Transverse colon (tissue), 4 donors: ENCODE data around the gene TNFAIP3. TPM values are rescaled to one million over a fixed set of nuclear protein-coding genes. Genes with fewer than 3 reads are reported as not detected.
"Not testable (repeated sequence)": the region's sequence is repeated elsewhere in the genome, so short reads cannot be mapped to it uniquely, and the experiment has no call there.

ENCODE experiments used
- DNase-seq: peaks from one replicate; pipeline ENCODE4 v3.0.0-alpha.2; 2019
- H3K27ac ChIP-seq, 4 donors: fragments of 200-600 bp; sonication (generic); 2 replicates each; pipeline ENCODE4 v1.5.1; 2016 to 2018; ENCODE audit warnings: inconsistent platforms in 4 of 4
- H3K27me3 ChIP-seq: fragments of 200-600 bp; sonication (generic); 2 replicates; pipeline ENCODE4 v1.5.1; 2017; ENCODE audit warnings: inconsistent platforms
- H3K36me3 ChIP-seq, 4 donors: fragments of 200-600 bp; sonication (generic); 2 replicates each; pipeline ENCODE4 v1.5.1; 2017 to 2019; ENCODE audit warnings: inconsistent platforms in 4 of 4
- H3K4me1 ChIP-seq, 4 donors: fragments of 200-600 bp; sonication (generic); 2 replicates each; pipeline ENCODE4 v1.5.1; 2017 to 2020; ENCODE audit warnings: inconsistent platforms in 4 of 4
- H3K4me3 ChIP-seq, 4 donors: fragments of 200-600 bp; sonication (generic); 1 replicate in 1 of 4; 2 replicates in 3 of 4; pipeline versions ENCODE4 v1.5.1 to v1.6.1; 2017 to 2019; ENCODE audit warnings: inconsistent platforms in 4 of 4
- H3K9me3 ChIP-seq, 2 donors: fragments of 200-600 bp; sonication (generic); 2 replicates each; pipeline ENCODE4 v1.5.1; 2017 to 2019; ENCODE audit warnings: inconsistent platforms in 2 of 2
- EP300 ChIP-seq: sonication (generic); formaldehyde crosslinking; IDR thresholded peaks from one replicate; pipeline ENCODE4 v1.6.1; 2017; ENCODE audit warnings: antibody characterized with exemption, low read depth
- POLR2A ChIP-seq: fragments of 450-650 bp; IDR thresholded peaks from one replicate; pipeline ENCODE4 v1.6.1; 2016; ENCODE audit warnings: antibody characterized with exemption, mild to moderate bottlenecking, moderate library complexity
- POLR2AphosphoS5 ChIP-seq, 3 donors: sonication (generic); formaldehyde crosslinking; IDR thresholded peaks; one replicate each; pipeline ENCODE4 v1.6.1; 2016; ENCODE audit warnings: antibody characterized with exemption in 3 of 3
- WGBS, 2 donors: methylation state at CpG; one replicate each; pipeline ENCODE4 v1.1.5; 2018; ENCODE audit warnings: low coverage in 1 of 2; 5-methylcytosine and 5-hydroxymethylcytosine counted together
- in situ Hi-C, 4 donors: fragments of 200-750 bp; cut with MboI; loops; one replicate each; pipeline versions ENCODE4 v1.15.0 to v1.15.1; 2017; ENCODE audit warnings: low sequenced_read_pairs in 3 of 4, low pct_ligation_motif_present in 1 of 4, low pct_unique_long_range_greater_than_20kb in 1 of 4
- intact Hi-C: fragments of 100-400 bp; cut with DNase I; formaldehyde crosslinking; loops from one replicate; pipeline ENCODE4 v1.15.1; 2023; ENCODE audit warnings: low total_unique reads
- total RNA-seq, 4 donors: library from RNA; depleted of rRNA; stranded (reverse); fragments of >200 nt; gene quantifications; one replicate each; pipeline ENCODE4 v1.1.0, GENCODE V29; 2016
- TF ChIP-seq, protein P1 (sequence below), 5 experiments: fragments of 200-600 bp in 3 of 5; fragments of 450-650 bp in 2 of 5; sonication (generic) in 3 of 5; IDR thresholded peaks; 1 replicate in 2 of 5; 2 replicates in 3 of 5; pipeline ENCODE4 v1.5.1; 2016 to 2017; ENCODE audit warnings: antibody characterized with exemption in 5 of 5, inconsistent platforms in 3 of 5, mild to moderate bottlenecking in 2 of 5, moderate library complexity in 1 of 5

The TNFAIP3 gene
- total RNA-seq, 4 donors from 2014 or later: 21.4 to 46.8 (median 36.3) TPM

DNA sequence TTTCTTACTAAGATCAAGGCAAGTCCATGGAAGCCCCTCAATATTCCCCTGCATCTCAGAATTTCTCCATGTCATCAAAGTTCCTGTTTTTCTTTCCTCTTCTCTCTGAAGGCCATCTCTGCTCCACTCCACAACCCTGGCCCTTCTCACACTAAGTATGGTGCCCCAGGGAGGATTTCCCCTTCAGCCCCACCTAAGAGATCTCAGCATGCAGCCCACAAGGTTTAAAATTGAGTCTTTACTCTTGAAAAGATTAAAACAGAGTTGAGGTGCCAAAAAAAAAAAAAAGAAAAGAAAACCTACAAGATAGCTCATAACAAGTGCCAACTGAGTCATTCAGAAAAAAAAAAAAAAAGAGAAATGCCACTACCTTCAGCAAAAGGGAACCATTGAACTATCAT, 36.5 kb upstream of the TNFAIP3 start:
- Histone ChIP-seq H3K27ac (no peak overlapping the region), H3K36me3 (no peaks in the 10 kb centered on the region), H3K4me3 (no peak overlapping the region), H3K27me3 (no peaks in the 10 kb centered on the region), H3K4me1 (no peaks in the 10 kb centered on the region), H3K9me3 (no peaks in the 10 kb centered on the region)
- intact Hi-C loops (no loop called here), in situ Hi-C loops (no loop called here)
- TF ChIP-seq POLR2AphosphoS5 (IDR thresholded peaks at IDR 0.05) (no peak), EP300 (no peak)
- TF ChIP-seq, protein P1, sequence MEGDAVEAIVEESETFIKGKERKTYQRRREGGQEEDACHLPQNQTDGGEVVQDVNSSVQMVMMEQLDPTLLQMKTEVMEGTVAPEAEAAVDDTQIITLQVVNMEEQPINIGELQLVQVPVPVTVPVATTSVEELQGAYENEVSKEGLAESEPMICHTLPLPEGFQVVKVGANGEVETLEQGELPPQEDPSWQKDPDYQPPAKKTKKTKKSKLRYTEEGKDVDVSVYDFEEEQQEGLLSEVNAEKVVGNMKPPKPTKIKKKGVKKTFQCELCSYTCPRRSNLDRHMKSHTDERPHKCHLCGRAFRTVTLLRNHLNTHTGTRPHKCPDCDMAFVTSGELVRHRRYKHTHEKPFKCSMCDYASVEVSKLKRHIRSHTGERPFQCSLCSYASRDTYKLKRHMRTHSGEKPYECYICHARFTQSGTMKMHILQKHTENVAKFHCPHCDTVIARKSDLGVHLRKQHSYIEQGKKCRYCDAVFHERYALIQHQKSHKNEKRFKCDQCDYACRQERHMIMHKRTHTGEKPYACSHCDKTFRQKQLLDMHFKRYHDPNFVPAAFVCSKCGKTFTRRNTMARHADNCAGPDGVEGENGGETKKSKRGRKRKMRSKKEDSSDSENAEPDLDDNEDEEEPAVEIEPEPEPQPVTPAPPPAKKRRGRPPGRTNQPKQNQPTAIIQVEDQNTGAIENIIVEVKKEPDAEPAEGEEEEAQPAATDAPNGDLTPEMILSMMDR (IDR thresholded peaks at IDR 0.05): no peak
- DNase-seq: no peak

DNA sequence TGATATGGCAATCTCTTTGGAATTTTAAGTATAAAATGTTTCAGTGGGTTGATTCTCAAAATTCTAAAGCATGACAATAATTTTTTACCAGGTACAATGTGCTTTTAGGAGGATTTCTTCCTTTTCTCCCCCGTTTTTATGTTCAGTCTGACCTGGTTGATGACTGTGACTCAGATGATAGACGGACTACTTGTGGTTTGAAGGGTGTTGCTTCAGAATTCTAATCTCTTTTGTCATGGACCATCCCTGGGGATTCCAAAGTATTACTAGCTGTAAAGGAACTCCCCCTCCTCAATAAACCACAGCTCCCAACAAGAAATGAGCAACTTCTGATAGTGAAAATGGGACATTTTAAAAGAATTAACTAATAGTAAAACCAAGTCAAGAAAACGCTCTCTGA, 34.9 kb upstream of the TNFAIP3 start:
- H3K36me3 ChIP-seq: no peaks in the 10 kb centered on the region
- in situ Hi-C loops: no loop called here
- H3K4me3 ChIP-seq: no peak overlapping the region
- intact Hi-C loops: no loop called here
- DNase-seq: no peak
- H3K27me3 ChIP-seq: no peaks in the 10 kb centered on the region
- H3K4me1 ChIP-seq: no peaks in the 10 kb centered on the region
- TF ChIP-seq POLR2A (no peak), POLR2AphosphoS5 (IDR thresholded peaks at IDR 0.05) (no peak), EP300 (no peak)
- TF ChIP-seq, protein P1 (IDR thresholded peaks at IDR 0.05): no peak
- 74 to 85% methylated on average over 3 of the region's 3 CpGs for WGBS, 2 donors
- H3K27ac ChIP-seq: no peak overlapping the region
- no peaks in the 10 kb centered on the region for H3K9me3 ChIP-seq

DNA sequence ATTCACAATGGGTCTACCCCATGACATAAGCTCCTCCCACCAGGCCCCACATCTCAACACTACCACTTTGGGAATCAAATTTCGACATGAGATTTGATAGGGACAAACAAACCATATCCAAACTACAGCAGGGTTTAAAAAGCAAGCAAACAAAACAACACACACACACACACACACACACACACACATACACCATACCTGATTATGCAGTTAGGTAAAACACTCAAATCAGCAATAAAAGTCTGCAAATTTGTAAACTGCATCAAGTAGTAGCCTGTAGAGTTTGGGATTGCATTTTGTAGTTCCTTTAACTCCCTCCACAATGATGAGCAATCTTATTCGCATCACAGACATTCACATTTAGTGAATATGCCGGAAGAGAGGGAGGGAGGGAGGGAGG, 32.6 kb upstream of the TNFAIP3 start:
- intact Hi-C loops (no loop called here), in situ Hi-C loops (no loop called here)
- TF ChIP-seq POLR2A: no peak
- TF ChIP-seq, protein P1 (IDR thresholded peaks at IDR 0.05): no peak
- no peak for TF ChIP-seq EP300
- no peak for TF ChIP-seq POLR2AphosphoS5 (IDR thresholded peaks at IDR 0.05)
- Histone ChIP-seq H3K4me3 (no peak overlapping the region), H3K27me3 (no peaks in the 10 kb centered on the region), H3K36me3 (no peaks in the 10 kb centered on the region), H3K9me3 (no peaks in the 10 kb centered on the region), H3K27ac (no peak overlapping the region), H3K4me1 (no peaks in the 10 kb centered on the region)
- 86 to 100% methylated on average over 1 to 3 of the region's 3 CpGs for WGBS, 2 donors
- no peak for DNase-seq

DNA sequence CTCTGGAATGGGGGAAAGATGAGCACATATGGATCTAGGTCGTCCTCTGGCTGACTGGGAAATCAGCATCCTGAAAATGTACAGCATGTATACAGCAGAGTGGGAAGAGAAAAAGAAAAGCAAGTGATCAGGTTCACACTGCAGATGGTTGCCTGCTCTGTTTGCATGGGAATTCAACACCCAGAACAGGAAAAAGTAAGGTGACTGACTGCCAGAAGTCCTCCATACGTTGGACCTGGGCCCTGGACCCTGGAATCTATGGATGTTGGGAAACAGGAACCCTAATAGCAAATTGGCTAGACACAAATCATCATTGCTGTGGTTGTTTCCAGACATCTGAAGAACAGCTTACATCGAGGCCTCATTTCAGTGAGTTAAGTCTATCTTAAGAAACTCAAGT, 30.3 kb upstream of the TNFAIP3 start:
- H3K36me3 ChIP-seq: no peaks in the 10 kb centered on the region
- 65 to 100% methylated on average over 1 to 3 of the region's 3 CpGs for WGBS, 2 donors
- no peak overlapping the region for H3K27ac ChIP-seq
- in situ Hi-C loops: no loop called here
- H3K4me1 ChIP-seq: no peaks in the 10 kb centered on the region
- TF ChIP-seq, protein P1 (IDR thresholded peaks at IDR 0.05): no peak
- no peak for TF ChIP-seq EP300
- no peak for TF ChIP-seq POLR2A
- no peak for TF ChIP-seq POLR2AphosphoS5 (IDR thresholded peaks at IDR 0.05)
- no peak for DNase-seq
- no peak overlapping the region for H3K4me3 ChIP-seq
- no peaks in the 10 kb centered on the region for H3K27me3 ChIP-seq
- intact Hi-C loops: no loop called here
- H3K9me3 ChIP-seq: no peaks in the 10 kb centered on the region

DNA sequence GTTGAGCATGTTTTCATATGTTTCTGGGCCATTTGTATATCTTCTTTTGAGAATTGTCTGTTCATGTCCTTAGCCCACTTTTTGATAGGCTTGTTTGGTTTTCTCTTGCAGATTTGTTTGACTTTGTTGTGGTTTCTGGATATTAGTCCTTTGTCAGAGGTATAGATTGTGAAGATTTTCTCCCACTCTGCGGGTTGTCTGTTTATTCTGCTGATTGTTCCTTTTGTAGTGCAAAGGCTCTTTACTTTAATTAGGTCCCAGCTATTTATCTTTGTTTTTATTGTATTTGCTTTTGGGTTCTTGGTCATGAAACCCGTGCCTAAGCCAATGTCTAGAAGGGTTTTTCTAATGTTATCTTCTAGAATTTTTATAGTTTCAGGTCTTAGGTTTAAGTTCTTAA, 29.0 kb upstream of the TNFAIP3 start:
- DNase-seq, H3K27me3 ChIP-seq, H3K4me3 ChIP-seq, H3K9me3 ChIP-seq, H3K27ac ChIP-seq, H3K4me1 ChIP-seq, H3K36me3 ChIP-seq, in situ Hi-C loops, intact Hi-C loops: not testable (repeated sequence)
- WGBS, 2 donors: 38 to 67% methylated on average over 1 to 2 of the region's 2 CpGs

DNA sequence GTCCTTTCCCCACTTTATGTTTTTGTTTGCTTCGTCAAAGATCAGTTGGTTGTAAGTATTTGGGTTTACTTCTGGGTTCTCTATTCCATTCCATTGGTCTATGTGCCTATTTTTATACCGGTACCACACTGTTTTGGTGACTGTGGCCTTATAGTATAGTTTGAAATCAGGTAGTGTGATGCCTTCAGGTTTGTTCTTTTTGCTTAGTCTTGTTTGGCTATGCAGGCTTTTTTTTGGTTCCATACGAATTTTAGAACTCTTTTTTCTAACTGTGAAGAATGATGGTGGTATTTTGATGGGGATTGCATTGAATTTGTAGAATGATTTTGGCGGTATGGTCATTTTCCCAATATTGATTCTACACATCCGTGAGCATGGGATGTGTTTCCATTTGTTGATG, 28.5 kb upstream of the TNFAIP3 start:
- DNase-seq, H3K9me3 ChIP-seq, in situ Hi-C loops, H3K4me3 ChIP-seq, H3K36me3 ChIP-seq, intact Hi-C loops, H3K27ac ChIP-seq, H3K4me1 ChIP-seq, H3K27me3 ChIP-seq: not testable (repeated sequence)
- WGBS, 2 donors: 96 to 97% methylated on average over 5 of the region's 5 CpGs
